Measurements from ENCODE around the gene GPC6. TPM values are rescaled to one million over a fixed set of nuclear protein-coding genes. Genes with fewer than 3 reads are reported as not detected.

The GPC6 gene
- total RNA-seq, 1 donor from 2014 or later: 50.3 TPM

DNA sequence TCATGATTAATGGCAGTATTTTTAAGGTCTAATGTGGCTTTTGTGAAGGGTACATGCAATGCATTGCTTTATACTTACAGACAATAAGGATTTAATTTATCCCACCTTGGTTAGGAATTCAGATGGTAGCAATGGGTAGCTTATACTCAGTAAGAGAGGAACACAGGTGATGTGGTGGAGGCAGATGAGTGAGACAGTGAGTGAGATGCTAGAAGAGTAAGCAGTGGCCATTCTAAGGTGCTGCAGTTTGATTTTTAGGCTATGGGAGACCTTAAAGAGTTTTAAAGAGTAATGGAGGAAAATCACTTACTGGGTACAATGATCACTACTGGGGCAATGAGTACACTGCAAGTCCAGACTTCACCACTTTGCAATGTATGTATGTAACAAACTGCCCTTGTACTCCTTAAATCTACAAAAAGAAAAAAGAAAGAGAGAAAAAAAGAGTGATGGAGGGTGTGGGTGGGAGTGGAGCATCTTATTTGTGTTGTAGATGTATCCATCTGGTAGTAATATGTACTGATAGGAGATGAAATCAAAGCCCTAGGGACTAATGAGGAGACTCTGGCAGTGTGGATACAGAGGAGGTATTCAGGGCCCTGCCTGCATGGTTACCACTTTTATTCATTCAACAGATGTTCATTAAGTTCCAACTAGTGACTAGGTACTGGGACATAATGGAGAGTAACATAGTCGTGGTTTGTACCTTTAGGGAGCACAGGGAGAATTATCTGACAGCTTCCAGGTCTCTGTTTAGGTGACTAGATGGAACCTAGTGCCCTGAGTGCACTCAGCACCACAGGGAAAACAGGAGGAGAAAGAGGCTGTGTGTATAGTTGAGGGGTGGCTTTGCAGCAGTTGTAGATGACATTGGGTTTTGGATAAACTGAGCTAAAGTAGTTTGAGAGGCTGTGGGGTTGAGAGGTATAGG lies 99.0 kb downstream of the GPC6 start:
- Mint-ChIP-seq H3K27me3 (no peaks in the 10 kb centered on the region), H3K27ac (peak overlapping the region; percentile 2), H3K4me3 (ENCODE audit: low read depth) (no peak overlapping the region), H3K36me3 (ENCODE audit: insufficient read depth) (no peaks in the 10 kb centered on the region), H3K4me1 (ENCODE audit: low read depth) (peaks cover 6% of the 10 kb centered on the region), H3K9me3 (ENCODE audit: low read depth) (no peaks in the 10 kb centered on the region)
- DNase-seq (ENCODE audit: low spot score, unreplicated experiment): no peak
- TF ChIP-seq CTCF (IDR thresholded peaks at IDR 0.05; ENCODE audit: unreplicated experiment): no peak

DNA sequence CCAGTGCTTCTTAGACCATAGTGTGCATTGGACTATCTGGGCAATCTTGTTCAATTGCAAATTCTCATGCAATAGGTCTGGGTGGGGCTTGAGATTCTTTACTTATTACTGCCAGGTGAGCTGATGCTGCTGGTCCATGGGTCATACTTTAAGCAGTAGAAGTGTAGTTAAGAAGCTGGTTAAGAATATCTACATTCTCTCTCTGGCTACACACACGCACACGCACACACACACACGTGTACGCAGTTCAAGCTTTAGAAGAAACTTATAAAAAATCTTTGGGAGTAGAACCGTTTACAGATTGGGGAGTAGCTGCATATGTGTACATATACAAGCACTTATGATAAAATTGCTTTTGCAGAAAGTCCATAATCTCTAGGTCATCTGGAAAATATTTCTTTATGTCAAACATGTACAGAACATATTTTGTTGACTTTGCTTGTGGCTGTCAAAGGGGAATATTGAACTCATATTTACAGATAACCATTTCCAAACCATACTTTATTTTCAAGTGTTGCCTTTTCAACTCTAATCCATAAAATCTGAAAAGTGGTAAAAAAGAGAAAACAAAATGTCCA lies 99.7 kb downstream of the GPC6 start:
- H3K27me3 Mint-ChIP-seq: no peaks in the 10 kb centered on the region
- TF ChIP-seq CTCF (IDR thresholded peaks at IDR 0.05; ENCODE audit: unreplicated experiment): no peak
- DNase-seq (ENCODE audit: low spot score, unreplicated experiment): no peak
- no peak overlapping the region for H3K4me3 Mint-ChIP-seq (ENCODE audit: low read depth)
- no peaks in the 10 kb centered on the region for H3K36me3 Mint-ChIP-seq (ENCODE audit: insufficient read depth)
- H3K9me3 Mint-ChIP-seq (ENCODE audit: low read depth): no peaks in the 10 kb centered on the region
- peaks cover 6% of the 10 kb centered on the region for H3K4me1 Mint-ChIP-seq (ENCODE audit: low read depth)
- H3K27ac Mint-ChIP-seq: peak overlapping the region; percentile 2

GRCh38 chr13:93328943-93329342 lies 102.3 kb downstream of the GPC6 start:
- Mint-ChIP-seq H3K4me3 (ENCODE audit: low read depth) (no peak overlapping the region), H3K4me1 (ENCODE audit: low read depth) (peaks cover 11% of the 10 kb centered on the region), H3K27ac (no peak overlapping the region), H3K36me3 (ENCODE audit: insufficient read depth) (peaks cover 2% of the 10 kb centered on the region), H3K9me3 (ENCODE audit: low read depth) (peaks cover 10% of the 10 kb centered on the region), H3K27me3 (no peaks in the 10 kb centered on the region)
- no peak for TF ChIP-seq CTCF (IDR thresholded peaks at IDR 0.05; ENCODE audit: unreplicated experiment)
- DNase-seq (ENCODE audit: low spot score, unreplicated experiment): no peak

- Mint-ChIP-seq H3K27ac (no peak overlapping the region), H3K9me3 (ENCODE audit: low read depth) (peaks cover 24% of the 10 kb centered on the region), H3K4me1 (ENCODE audit: low read depth) (peaks cover 1% of the 10 kb centered on the region), H3K4me3 (ENCODE audit: low read depth) (no peak overlapping the region), H3K36me3 (ENCODE audit: insufficient read depth) (peaks cover 13% of the 10 kb centered on the region), H3K27me3 (no peaks in the 10 kb centered on the region)
- no peak for TF ChIP-seq CTCF (IDR thresholded peaks at IDR 0.05; ENCODE audit: unreplicated experiment)
- no peak for DNase-seq (ENCODE audit: low spot score, unreplicated experiment)
These were observed 110.1 kb downstream of the GPC6 start for GRCh38 chr13:93336728-93337127.

DNA sequence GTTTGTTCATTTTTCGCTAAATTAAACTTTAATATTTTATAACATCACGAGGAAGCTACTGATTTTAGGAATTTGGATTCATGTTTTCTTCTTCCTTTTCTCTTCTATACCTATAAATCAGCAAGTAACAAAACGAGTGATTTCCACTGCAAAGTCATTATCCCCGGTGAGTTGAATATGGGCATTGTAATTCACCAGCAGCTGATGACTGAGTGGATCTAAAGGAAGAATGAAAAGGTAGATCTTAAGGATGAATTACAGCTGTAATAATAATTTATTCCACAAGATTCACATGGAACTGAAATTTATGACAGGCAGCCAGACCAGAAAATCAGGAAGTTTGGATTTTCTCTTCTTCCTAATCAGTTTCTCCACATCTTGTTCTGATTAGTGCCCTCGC lies 111.4 kb downstream of the GPC6 start:
- Mint-ChIP-seq H3K4me3 (ENCODE audit: low read depth) (no peak overlapping the region), H3K36me3 (ENCODE audit: insufficient read depth) (peaks cover 11% of the 10 kb centered on the region), H3K4me1 (ENCODE audit: low read depth) (no peaks in the 10 kb centered on the region), H3K27me3 (no peaks in the 10 kb centered on the region), H3K27ac (no peak overlapping the region), H3K9me3 (ENCODE audit: low read depth) (peaks cover 21% of the 10 kb centered on the region)
- TF ChIP-seq CTCF (IDR thresholded peaks at IDR 0.05; ENCODE audit: unreplicated experiment): no peak
- DNase-seq (ENCODE audit: low spot score, unreplicated experiment): no peak

Data from progenitor cell of endocrine pancreas (in vitro differentiated cells).